Astrocyte (in vitro differentiated cells and primary cell): ENCODE results near the gene TPPP3. TPM values are rescaled to one million over a fixed set of nuclear protein-coding genes. Genes with fewer than 3 reads are reported as not detected.

Source experiments
- DNase-seq: peaks from one replicate; pipeline ENCODE4 v3.0.0-alpha.2; 2010; ENCODE audit warnings: low read depth
- FAIRE-seq: peaks from 2 replicates; lab custom pipeline; 2011; peaks lifted over from hg19 to GRCh38; lab: Jason Lieb, UNC
- H2AFZ ChIP-seq: 2 replicates; pipeline ENCODE4 v1.6.0; 2012; ENCODE audit warnings: low read depth, low read length, inconsistent platforms
- H3K27ac ChIP-seq: 2 replicates; pipeline ENCODE4 v1.5.1; 2011; ENCODE audit warnings: low read depth, low read length, inconsistent platforms
- H3K27me3 ChIP-seq: 2 replicates; pipeline ENCODE4 v1.6.0; 2011; ENCODE audit warnings: low read length, inconsistent platforms; ENCODE audit not compliant: insufficient read depth
- H3K36me3 ChIP-seq: 2 replicates; pipeline ENCODE4 v1.5.1; 2011; ENCODE audit warnings: low read length, inconsistent platforms; ENCODE audit not compliant: insufficient read depth
- H3K4me1 ChIP-seq: 2 replicates; pipeline ENCODE4 v1.5.1; 2011; ENCODE audit warnings: low read length, inconsistent platforms; ENCODE audit not compliant: insufficient read depth
- H3K4me2 ChIP-seq: 2 replicates; pipeline ENCODE4 v1.6.0; 2012; ENCODE audit warnings: low read length, inconsistent platforms
- H3K4me3 ChIP-seq: 2 replicates; pipeline ENCODE4 v1.5.1; 2011; ENCODE audit warnings: low read depth, mild to moderate bottlenecking, low read length, inconsistent platforms; ENCODE audit not compliant: insufficient read depth
- H3K79me2 ChIP-seq: 2 replicates; pipeline ENCODE4 v1.6.0; 2012; ENCODE audit warnings: mild to moderate bottlenecking, low read length, inconsistent platforms; ENCODE audit not compliant: insufficient read depth
- H3K9ac ChIP-seq: 2 replicates; pipeline ENCODE4 v1.6.0; 2012; ENCODE audit warnings: mild to moderate bottlenecking, low read length, inconsistent platforms
- H3K9me3 ChIP-seq: 2 replicates; pipeline ENCODE4 v1.5.1; 2012; ENCODE audit warnings: low read depth, mild to moderate bottlenecking, low read length, inconsistent platforms; ENCODE audit not compliant: insufficient read depth
- H4K20me1 ChIP-seq: 2 replicates; pipeline ENCODE4 v1.6.0; 2012; ENCODE audit warnings: low read length, inconsistent platforms; ENCODE audit not compliant: insufficient read depth
- H3K27ac Mint-ChIP-seq: one replicate; pipeline ENCODE4 v1.8.0; 2021; ENCODE audit warnings: mild to moderate bottlenecking, mixed read lengths; ENCODE audit not compliant: unreplicated experiment
- H3K27me3 Mint-ChIP-seq: one replicate; pipeline ENCODE4 v1.8.0; 2021; ENCODE audit warnings: low read depth, mixed read lengths; ENCODE audit not compliant: unreplicated experiment
- H3K36me3 Mint-ChIP-seq: one replicate; pipeline ENCODE4 v1.8.0; 2021; ENCODE audit warnings: low read depth, mixed read lengths; ENCODE audit not compliant: unreplicated experiment
- H3K4me1 Mint-ChIP-seq: one replicate; pipeline ENCODE4 v1.8.0; 2021; ENCODE audit warnings: low read depth, mixed read lengths; ENCODE audit not compliant: unreplicated experiment
- H3K4me3 Mint-ChIP-seq: one replicate; pipeline ENCODE4 v1.8.0; 2021; ENCODE audit warnings: mild to moderate bottlenecking, moderate library complexity, mixed read lengths; ENCODE audit not compliant: unreplicated experiment
- H3K9me3 Mint-ChIP-seq: one replicate; pipeline ENCODE4 v1.8.0; 2021; ENCODE audit warnings: mild to moderate bottlenecking, mixed read lengths; ENCODE audit not compliant: unreplicated experiment
- CTCF ChIP-seq: IDR thresholded peaks from 2 replicates; pipeline ENCODE4 v1.5.1; 2011; ENCODE audit warnings: low read depth, mild to moderate bottlenecking, inconsistent platforms, low read length, moderate library complexity; ENCODE audit not compliant: insufficient read depth
- EZH2 ChIP-seq: IDR thresholded peaks from 2 replicates; pipeline ENCODE4 v1.6.1; 2012; ENCODE audit warnings: mild to moderate bottlenecking, low read length, inconsistent platforms; ENCODE audit not compliant: insufficient read depth
- total RNA-seq: library from RNA; stranded (reverse); gene quantifications from 2 replicates; pipeline ENCODE4 v1.2.1, GENCODE V29; 2021

Gene TPPP3
- total RNA-seq, 1 donor from 2014 or later, result 0.75 TPM

DNA sequence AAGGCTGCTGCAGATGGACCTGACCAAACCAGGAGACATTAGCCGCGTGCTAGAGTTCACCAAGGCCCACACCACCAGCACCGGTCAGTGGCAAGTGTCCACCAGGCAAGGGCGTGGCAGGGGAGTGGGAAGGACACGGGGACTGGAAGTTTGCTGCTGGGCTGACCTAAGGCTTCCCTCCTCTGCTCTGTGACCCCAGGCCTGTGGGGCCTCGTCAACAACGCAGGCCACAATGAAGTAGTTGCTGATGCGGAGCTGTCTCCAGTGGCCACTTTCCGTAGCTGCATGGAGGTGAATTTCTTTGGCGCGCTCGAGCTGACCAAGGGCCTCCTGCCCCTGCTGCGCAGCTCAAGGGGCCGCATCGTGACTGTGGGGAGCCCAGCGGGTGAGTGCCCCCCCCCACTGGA is 42.5 kb upstream of the TPPP3 start:
- Histone ChIP-seq H3K36me3 (no peaks in the 10 kb centered on the region), H3K27me3 (peaks cover 5% of the 10 kb centered on the region), H4K20me1 (peaks cover 24% of the 10 kb centered on the region), H3K27ac (no peak overlapping the region), H3K4me3 (no peak overlapping the region), H3K4me1 (no peaks in the 10 kb centered on the region), H2AFZ (no peak overlapping the region), H3K79me2 (no peaks in the 10 kb centered on the region), H3K4me2 (no peak overlapping the region), H3K9ac (no peak overlapping the region), H3K9me3 (no peaks in the 10 kb centered on the region)
- H3K9me3 Mint-ChIP-seq, result peaks cover 2% of the 10 kb centered on the region
- peaks cover 32% of the 10 kb centered on the region for H3K36me3 Mint-ChIP-seq
- H3K4me3 Mint-ChIP-seq, result no peak overlapping the region
- no peak for DNase-seq
- FAIRE-seq, result no peak
- H3K4me1 Mint-ChIP-seq, result peaks cover 3% of the 10 kb centered on the region
- no peak overlapping the region for H3K27ac Mint-ChIP-seq
- peaks cover 12% of the 10 kb centered on the region for H3K27me3 Mint-ChIP-seq
- TF ChIP-seq EZH2, result no peak
- TF ChIP-seq CTCF, result no peak

GRCh38 chr16:67433131-67433719 is 39.9 kb upstream of the TPPP3 start:
- Histone ChIP-seq H2AFZ (no peak overlapping the region), H3K27me3 (peaks cover 25% of the 10 kb centered on the region), H3K9ac (no peak overlapping the region), H3K79me2 (no peaks in the 10 kb centered on the region), H3K27ac (no peak overlapping the region), H3K9me3 (no peaks in the 10 kb centered on the region), H3K4me3 (no peak overlapping the region), H4K20me1 (peaks cover 28% of the 10 kb centered on the region), H3K4me2 (no peak overlapping the region), H3K4me1 (peaks cover 4% of the 10 kb centered on the region), H3K36me3 (no peaks in the 10 kb centered on the region)
- H3K27me3 Mint-ChIP-seq, result peaks cover 30% of the 10 kb centered on the region
- H3K36me3 Mint-ChIP-seq, result peaks cover 24% of the 10 kb centered on the region
- peaks cover 2% of the 10 kb centered on the region for H3K9me3 Mint-ChIP-seq
- H3K27ac Mint-ChIP-seq, result no peak overlapping the region
- no peak for TF ChIP-seq EZH2
- TF ChIP-seq CTCF, result no peak
- H3K4me1 Mint-ChIP-seq, result peaks cover 3% of the 10 kb centered on the region
- no peak overlapping the region for H3K4me3 Mint-ChIP-seq
- FAIRE-seq, result no peak
- no peak for DNase-seq

- TF ChIP-seq EZH2, result no peak
- TF ChIP-seq CTCF, result no peak
- H3K4me2 ChIP-seq, result no peak overlapping the region
- H3K36me3 ChIP-seq, result no peaks in the 10 kb centered on the region
- no peak overlapping the region for H3K27ac ChIP-seq
- no peaks in the 10 kb centered on the region for H3K79me2 ChIP-seq
- FAIRE-seq, result no peak
- no peak overlapping the region for H3K4me3 ChIP-seq
- H3K9me3 ChIP-seq, result no peaks in the 10 kb centered on the region
- DNase-seq, result no peak
- Mint-ChIP-seq H3K9me3 (peaks cover 2% of the 10 kb centered on the region), H3K4me1 (peaks cover 3% of the 10 kb centered on the region), H3K27me3 (peaks cover 36% of the 10 kb centered on the region), H3K27ac (no peak overlapping the region), H3K4me3 (no peak overlapping the region), H3K36me3 (peaks cover 17% of the 10 kb centered on the region)
- H2AFZ ChIP-seq, result no peak overlapping the region
- H3K4me1 ChIP-seq, result peaks cover 4% of the 10 kb centered on the region
- H4K20me1 ChIP-seq, result peaks cover 28% of the 10 kb centered on the region
- H3K9ac ChIP-seq, result no peak overlapping the region
- peaks cover 25% of the 10 kb centered on the region for H3K27me3 ChIP-seq
Observed at GRCh38 chr16:67432506-67432890, 39.2 kb upstream of the TPPP3 start.
